SK-N-SH (cell line): ENCODE results near the gene FXYD7. TPM values are rescaled to one million over a fixed set of nuclear protein-coding genes. Genes with fewer than 3 reads are reported as not detected.

Experiments used
- CTCF ChIA-PET: fragments of 300-600, 350-600 bp; formaldehyde crosslinking; extraction: SDS; loops from one replicate; lab custom pipeline; 2021; lab: Yijun Ruan, JAX
- POLR2A ChIA-PET: fragments of 350-600 bp; sonication (Branson Sonifier 250); formaldehyde crosslinking; extraction: SDS; loops from one replicate; lab custom pipeline; 2020; ENCODE audit warnings: antibody characterized with exemption, inconsistent platforms; lab: Yijun Ruan, JAX
- DNase-seq: peaks from one replicate; pipeline ENCODE4 v3.0.0; 2012
- H2AFZ ChIP-seq: fragments of 200-600 bp; sonication (generic); 2 replicates; pipeline ENCODE4 v1.8.1; 2016; ENCODE audit warnings: antibody characterized with exemption, mild to moderate bottlenecking, low read depth
- H3F3A ChIP-seq: fragments of 200-600 bp; sonication (generic); replicated peaks from 2 replicates; pipeline ENCODE3; 2016; ENCODE audit warnings: antibody characterized with exemption, mild to moderate bottlenecking; ENCODE audit not compliant: insufficient read depth
- H3K27ac ChIP-seq, 2 experiments: fragments of 200-500 bp in 1 of 2; fragments of 200-600 bp in 1 of 2; sonication (Bioruptor generic) in 1 of 2; sonication (generic), shearing (Covaris generic) in 1 of 2; 2 replicates each; pipeline versions ENCODE4 v1.5.1 to v1.6.1; 2014 to 2016; ENCODE audit warnings: low read depth in 2 of 2, inconsistent platforms in 1 of 2, low read length in 1 of 2, mild to moderate bottlenecking in 1 of 2, mixed read lengths in 1 of 2
- H3K27me3 ChIP-seq: fragments of 200-600 bp; sonication (generic), shearing (Covaris generic); 2 replicates; pipeline ENCODE4 v1.6.1; 2016; ENCODE audit warnings: mixed run types; ENCODE audit not compliant: insufficient read depth
- H3K36me3 ChIP-seq, 2 experiments: fragments of 200-500 bp in 1 of 2; fragments of 200-600 bp in 1 of 2; sonication (Bioruptor generic) in 1 of 2; sonication (generic) in 1 of 2; replicated peaks in 1 of 2; 2 replicates each; pipeline versions ENCODE3 to v1.5.1; 2014 to 2016; ENCODE audit warnings: low read length in 1 of 2, mild to moderate bottlenecking in 1 of 2; ENCODE audit not compliant: insufficient read depth in 2 of 2, control insufficient read depth in 1 of 2
- H3K4me1 ChIP-seq, 2 experiments: fragments of 200-500 bp in 1 of 2; fragments of 200-600 bp in 1 of 2; sonication (Bioruptor generic) in 1 of 2; sonication (generic), shearing (Covaris generic) in 1 of 2; 2 replicates each; pipeline versions ENCODE4 v1.5.1 to v1.6.1; 2014 to 2016; ENCODE audit warnings: low read depth in 1 of 2, low read length in 1 of 2, mixed run types in 1 of 2; ENCODE audit not compliant: insufficient read depth in 2 of 2, control insufficient read depth in 1 of 2
- H3K4me2 ChIP-seq: fragments of 200-600 bp; sonication (generic), shearing (Covaris generic); 2 replicates; pipeline ENCODE4 v1.6.1; 2017; ENCODE audit warnings: mixed run types
- H3K4me3 ChIP-seq, 2 experiments: fragments of 200-500 bp in 1 of 2; fragments of 200-600 bp in 1 of 2; sonication (Bioruptor generic) in 1 of 2; sonication (generic), shearing (Covaris generic) in 1 of 2; 2 replicates each; pipeline versions ENCODE4 v1.5.1 to v1.8.1; 2014 to 2016; ENCODE audit warnings: low read depth in 2 of 2, inconsistent platforms in 1 of 2, low read length in 1 of 2, mild to moderate bottlenecking in 1 of 2, mixed read lengths in 1 of 2, moderate library complexity in 1 of 2
- H3K79me2 ChIP-seq: fragments of 200-600 bp; sonication (generic); 2 replicates; pipeline ENCODE4 v1.8.1; 2017; ENCODE audit warnings: mild to moderate bottlenecking; ENCODE audit not compliant: insufficient read depth
- H3K9ac ChIP-seq: fragments of 200-600 bp; sonication (generic); 2 replicates; pipeline ENCODE4 v1.6.1; 2017; ENCODE audit warnings: mixed run types
- H3K9me2 ChIP-seq: fragments of 200-600 bp; sonication (generic); 2 replicates; pipeline ENCODE4 v1.6.1; 2017; ENCODE audit warnings: mixed run types
- H3K9me3 ChIP-seq: fragments of 200-600 bp; sonication (generic); 2 replicates; pipeline ENCODE4 v1.6.1; 2017; ENCODE audit warnings: mixed run types, mild to moderate bottlenecking, moderate library complexity
- H4K20me1 ChIP-seq: fragments of 200-600 bp; sonication (generic); 2 replicates; pipeline ENCODE4 v1.6.1; 2017; ENCODE audit warnings: mild to moderate bottlenecking, mixed run types; ENCODE audit not compliant: insufficient read depth
- EZH2phosphoT487 ChIP-seq: fragments of 200-600 bp; sonication (generic); IDR thresholded peaks from 2 replicates; pipeline ENCODE4 v1.6.1; 2017; ENCODE audit warnings: low read depth, mixed run types, mild to moderate bottlenecking, antibody characterized with exemption, moderate library complexity, borderline replicate concordance
- FOSL2 ChIP-seq: IDR thresholded peaks from 2 replicates; pipeline ENCODE4 v1.4.0; 2012; ENCODE audit warnings: low read depth, mild to moderate bottlenecking, moderate library complexity, borderline replicate concordance
- FOXJ3 ChIP-seq: sonication (generic); formaldehyde crosslinking; IDR thresholded peaks from 2 replicates; pipeline ENCODE4 v1.5.1; 2020; ENCODE audit warnings: mild to moderate bottlenecking, missing genetic modification reagents
- IRF3 ChIP-seq: fragments of 150-350 bp; IDR thresholded peaks from 2 replicates; pipeline ENCODE4 v1.6.1; 2016; ENCODE audit warnings: mild to moderate bottlenecking, low read depth, low read length
- MEF2A ChIP-seq: IDR thresholded peaks from 2 replicates; pipeline ENCODE4 v1.4.0; 2012; ENCODE audit warnings: low read depth, borderline replicate concordance
- NRF1 ChIP-seq: IDR thresholded peaks from 2 replicates; pipeline ENCODE4 v1.6.1; 2012; ENCODE audit warnings: low read depth, mild to moderate bottlenecking, low read length
- POLR2AphosphoS5 ChIP-seq: IDR thresholded peaks from 2 replicates; pipeline ENCODE4 v1.6.1; 2012; ENCODE audit warnings: low read depth, low read length
- RAD21 ChIP-seq: IDR thresholded peaks from 2 replicates; pipeline ENCODE4 v1.6.1; 2012; ENCODE audit warnings: mild to moderate bottlenecking, low read length
- RFX5 ChIP-seq: IDR thresholded peaks from 2 replicates; pipeline ENCODE4 v1.6.1; 2012; ENCODE audit warnings: mild to moderate bottlenecking, improper control_type of control experiment, low read length
- RXRA ChIP-seq: IDR thresholded peaks from 2 replicates; pipeline ENCODE4 v1.4.0; 2012; ENCODE audit warnings: low read depth, mild to moderate bottlenecking, borderline replicate concordance
- SMC3 ChIP-seq: IDR thresholded peaks from 2 replicates; pipeline ENCODE4 v1.6.1; 2012; ENCODE audit warnings: low read depth, low read length, improper control_type of control experiment
- TAF1 ChIP-seq: IDR thresholded peaks from 2 replicates; pipeline ENCODE4 v1.6.1; 2012; ENCODE audit warnings: low read depth, mild to moderate bottlenecking, low read length, moderate library complexity, borderline replicate concordance
- TCF12 ChIP-seq: IDR thresholded peaks from 2 replicates; pipeline ENCODE4 v1.4.0; 2012
- TEAD4 ChIP-seq: IDR thresholded peaks from 2 replicates; pipeline ENCODE4 v1.4.0; 2012; ENCODE audit warnings: mild to moderate bottlenecking, borderline replicate concordance; ENCODE audit not compliant: insufficient read depth
- WGBS: methylation state at CpG from one replicate; pipeline ENCODE4 v1.1.6; 2017; ENCODE audit warnings: low lambda C conversion rate; 5-methylcytosine and 5-hydroxymethylcytosine counted together
- polyA plus RNA-seq, 3 experiments: library from polyadenylated mRNA; depleted of rRNA; stranded (reverse); fragments of >200 nt; gene quantifications; 2 replicates each; pipeline ENCODE4 v1.2.3, GENCODE V29; 2012
- TF ChIP-seq, protein P1 (sequence below): IDR thresholded peaks from 2 replicates; pipeline ENCODE4 v1.4.0; 2012; ENCODE audit warnings: low read depth, borderline replicate concordance
- TF ChIP-seq, protein P2 (sequence below): IDR thresholded peaks from 2 replicates; pipeline ENCODE4 v1.4.0; 2012; ENCODE audit warnings: low read depth

FXYD7 gene
- polyA plus RNA-seq, 1 of the 3 experiments (the other 2 are of a cell fraction), result 0.44 TPM

GRCh38 chr19:35094656-35095055 lies 48.4 kb upstream of the FXYD7 start:
- no peaks in the 10 kb centered on the region for H4K20me1 ChIP-seq
- 51% methylated on average over 4 of the region's 4 CpGs for WGBS
- CTCF ChIA-PET, result no interaction called here
- H3F3A ChIP-seq, result no peaks in the 10 kb centered on the region
- no peak overlapping the region for H3K4me3 ChIP-seq
- POLR2A ChIA-PET, result no interaction called here
- no peaks in the 10 kb centered on the region for H3K9me3 ChIP-seq
- H3K4me2 ChIP-seq, result no peak overlapping the region
- H3K9me2 ChIP-seq, result no peaks in the 10 kb centered on the region
- no peak for TF ChIP-seq IRF3
- TF ChIP-seq RXRA, result no peak
- no peak for TF ChIP-seq POLR2AphosphoS5
- TF ChIP-seq TAF1, result no peak
- no peaks in the 10 kb centered on the region for H3K79me2 ChIP-seq
- no peak overlapping the region for H3K27ac ChIP-seq
- H2AFZ ChIP-seq, result no peak overlapping the region
- H3K36me3 ChIP-seq, result no peaks in the 10 kb centered on the region
- H3K27me3 ChIP-seq, result no peaks in the 10 kb centered on the region
- H3K9ac ChIP-seq, result no peak overlapping the region
- peaks cover 0 to 15% of the 10 kb centered on the region in 2 experiments; a peak in 1 of 4 replicates for H3K4me1 ChIP-seq
- DNase-seq, result no peak

DNA sequence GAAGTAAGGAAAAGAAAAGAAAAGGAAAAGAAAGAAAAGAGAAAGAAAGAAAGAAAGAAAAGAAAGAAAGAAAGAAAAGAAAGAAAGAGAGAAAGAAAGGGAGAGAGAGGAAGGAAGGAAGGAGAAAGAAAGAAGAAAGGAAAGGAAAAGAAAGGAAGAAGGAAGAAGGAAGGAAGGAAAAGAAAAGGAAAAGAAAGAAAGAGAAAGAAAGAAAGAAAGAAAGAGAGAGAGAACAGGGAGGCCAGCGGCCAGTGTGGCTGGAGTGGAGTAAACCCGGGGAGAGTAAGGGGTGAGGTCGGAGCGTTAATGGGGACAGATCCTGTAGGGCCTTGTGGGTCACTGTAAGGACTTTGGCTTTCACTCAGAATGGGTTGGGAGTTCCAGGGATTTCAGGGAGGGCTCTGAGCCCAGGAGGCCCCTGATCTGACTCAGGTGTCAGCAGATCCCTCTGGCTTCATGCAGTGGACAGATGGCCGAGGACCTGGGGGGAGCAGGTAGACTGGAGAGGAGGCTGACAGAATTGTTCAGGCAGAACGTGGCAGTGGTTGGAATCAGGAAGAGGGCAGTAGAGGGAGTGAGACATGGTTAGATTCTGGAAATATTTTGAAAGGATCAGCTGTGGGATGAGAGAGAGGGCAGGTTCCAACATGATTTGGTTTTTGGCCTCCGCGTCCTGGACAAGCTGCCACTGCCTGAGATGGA lies 47.2 kb upstream of the FXYD7 start:
- no peaks in the 10 kb centered on the region for H4K20me1 ChIP-seq

GRCh38 chr19:35098413-35099049 lies 44.5 kb upstream of the FXYD7 start:
- Histone ChIP-seq H4K20me1 (no peaks in the 10 kb centered on the region), H3K4me1 (peaks cover 0 to 8% of the 10 kb centered on the region in 2 experiments; a peak in 1 of 4 replicates), H3K4me3 (no peak overlapping the region), H3K4me2 (no peak overlapping the region), H3K9me2 (no peaks in the 10 kb centered on the region), H3K27me3 (no peaks in the 10 kb centered on the region), H3K79me2 (no peaks in the 10 kb centered on the region), H3K9me3 (no peaks in the 10 kb centered on the region), H3K36me3 (no peaks in the 10 kb centered on the region), H3K9ac (no peak overlapping the region), H3F3A (no peaks in the 10 kb centered on the region), H3K27ac (no peak overlapping the region), H2AFZ (no peak overlapping the region)
- ChIA-PET POLR2A (no interaction called here), CTCF (interaction anchor here (0.8 to 5.2 kb wide), 7 partner anchors 12 to 69 kb away, joined by 3 to 27 read pairs (median 6); partner anchors contain the start of gene LGI4)
- no peak for DNase-seq
- 76% methylated on average over 23 of the region's 29 CpGs for WGBS
- TF ChIP-seq NRF1 (no peak), IRF3 (no peak), EZH2phosphoT487 (no peak), SMC3 (no peak), TEAD4 (no peak), RAD21 (no peak), MEF2A (no peak), FOSL2 (no peak), RXRA (no peak), RFX5 (no peak), TAF1 (no peak)
- TF ChIP-seq, protein P1, sequence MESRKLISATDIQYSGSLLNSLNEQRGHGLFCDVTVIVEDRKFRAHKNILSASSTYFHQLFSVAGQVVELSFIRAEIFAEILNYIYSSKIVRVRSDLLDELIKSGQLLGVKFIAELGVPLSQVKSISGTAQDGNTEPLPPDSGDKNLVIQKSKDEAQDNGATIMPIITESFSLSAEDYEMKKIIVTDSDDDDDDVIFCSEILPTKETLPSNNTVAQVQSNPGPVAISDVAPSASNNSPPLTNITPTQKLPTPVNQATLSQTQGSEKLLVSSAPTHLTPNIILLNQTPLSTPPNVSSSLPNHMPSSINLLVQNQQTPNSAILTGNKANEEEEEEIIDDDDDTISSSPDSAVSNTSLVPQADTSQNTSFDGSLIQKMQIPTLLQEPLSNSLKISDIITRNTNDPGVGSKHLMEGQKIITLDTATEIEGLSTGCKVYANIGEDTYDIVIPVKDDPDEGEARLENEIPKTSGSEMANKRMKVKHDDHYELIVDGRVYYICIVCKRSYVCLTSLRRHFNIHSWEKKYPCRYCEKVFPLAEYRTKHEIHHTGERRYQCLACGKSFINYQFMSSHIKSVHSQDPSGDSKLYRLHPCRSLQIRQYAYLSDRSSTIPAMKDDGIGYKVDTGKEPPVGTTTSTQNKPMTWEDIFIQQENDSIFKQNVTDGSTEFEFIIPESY, result no peak
- TF ChIP-seq, protein P2, sequence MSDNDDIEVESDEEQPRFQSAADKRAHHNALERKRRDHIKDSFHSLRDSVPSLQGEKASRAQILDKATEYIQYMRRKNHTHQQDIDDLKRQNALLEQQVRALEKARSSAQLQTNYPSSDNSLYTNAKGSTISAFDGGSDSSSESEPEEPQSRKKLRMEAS, result no peak

More for the DNA sequence above, 47.2 kb upstream of the FXYD7 start:
- Histone ChIP-seq H3F3A (no peaks in the 10 kb centered on the region), H3K9me2 (no peaks in the 10 kb centered on the region), H3K27ac (no peak overlapping the region), H3K4me3 (no peak overlapping the region), H3K4me2 (no peak overlapping the region), H3K9ac (no peak overlapping the region), H3K36me3 (no peaks in the 10 kb centered on the region), H3K27me3 (no peaks in the 10 kb centered on the region), H3K4me1 (peaks cover 0 to 13% of the 10 kb centered on the region in 2 experiments; a peak in 1 of 4 replicates), H3K9me3 (no peaks in the 10 kb centered on the region), H3K79me2 (no peaks in the 10 kb centered on the region), H2AFZ (no peak overlapping the region)
- 67% methylated on average over 8 of the region's 8 CpGs for WGBS
- ChIA-PET CTCF (interaction anchor here (0.6 to 5.2 kb wide), 6 partner anchors 16 to 52 kb away, joined by 3 to 27 read pairs (median 3); partner anchors contain the start of gene LGI4), POLR2A (no interaction called here)
- no peak for TF ChIP-seq FOXJ3 (CRISPR knock-in tag)
- TF ChIP-seq TCF12, result no peak
- no peak for DNase-seq
